Left cardiac atrium (tissue), 4 donors: ENCODE measurements around the gene SEC24A. TPM values are rescaled to one million over a fixed set of nuclear protein-coding genes. Genes with fewer than 3 reads are reported as not detected.
A peak's percentile ranks its signal among the peaks of the same experiment; 100 is the strongest.
"Not testable (repeated sequence)": the region's sequence is repeated elsewhere in the genome, so short reads cannot be mapped to it uniquely, and the experiment has no call there.

Experiments
- ATAC-seq, 2 donors: fragments of 200-7000 bp; cut with Tn5 transposase; one replicate each; pipeline ENCODE4 v1.9.1; 2020; ENCODE audit warnings: mild to moderate bottlenecking in 2 of 2, moderate library complexity in 2 of 2
- DNase-seq: peaks from one replicate; pipeline ENCODE4 v3.0.0-alpha.2; 2020
- intact Hi-C, 2 donors: fragments of 100-400 bp; cut with DNase I; formaldehyde crosslinking; loops; one replicate each; pipeline versions ENCODE4 v1.14.1 to v1.15.1; 2022 to 2023
- long read RNA-seq: library from polyadenylated mRNA; unstranded; transcript quantifications from one replicate; pipeline ENCODE4 v2.0.0, GENCODE V29; 2021
- total RNA-seq, 2 donors: library from RNA; stranded (reverse); fragmentation: NEBNext Ultra II Directional; extraction: Animal tissue kit (Norgen Biotek cat#: 25700); gene quantifications; one replicate each; pipeline ENCODE4 v1.2.1, GENCODE V29; 2021
- donor health status: DM: no; HTN: yes; CAD: no.
- donor health status: DM: no; HTN: yes; CAD: no; lungs with severe emphysema.
- donor health status: DM: yes; HTN: yes; CAD: no.
- donor health status: Dilated cardiomyopathy.

SEC24A gene
- 10 to 100 TPM; 10.1 to 15.9 TPM for total RNA-seq
- long read RNA-seq, partial matches to known transcripts = 3 of 4 reads
- long read RNA-seq, other reads (novel, unspliced or antisense) = 1 of 4 reads

- intact Hi-C loops = no loop called here
- peak; percentile 97 for ATAC-seq
- DNase-seq = peak; percentile 93
These were observed at the start of gene SEC24A for GRCh38 chr5:134648425-134649162. Gene SEC24A (plus strand): TSS chr5:134648785. CDS start chr5:134649077, 292 bp downstream.

- DNase-seq, intact Hi-C loops, ATAC-seq: not testable (repeated sequence)
These were observed 48.8 kb upstream of the SEC24A start for GRCh38 chr5:134599820-134600219.

- ATAC-seq (no peak), DNase-seq (no peak)
- intact Hi-C loops = no loop called here
These were observed 48.0 kb upstream of the SEC24A start for GRCh38 chr5:134600600-134600999.

GRCh38 chr5:134603059-134603458, 45.5 kb upstream of the SEC24A start:
- no peak for ATAC-seq
- intact Hi-C loops = no loop called here
- DNase-seq = no peak

GRCh38 chr5:134604908-134605307, 43.7 kb upstream of the SEC24A start:
- DNase-seq (no peak), ATAC-seq (no peak)
- intact Hi-C loops = no loop called here

GRCh38 chr5:134606726-134607125, 41.9 kb upstream of the SEC24A start:
- ATAC-seq (no peak), DNase-seq (no peak)
- intact Hi-C loops = no loop called here

GRCh38 chr5:134608555-134608954, 40.0 kb upstream of the SEC24A start:
- ATAC-seq (no peak), DNase-seq (no peak)
- intact Hi-C loops = no loop called here

- intact Hi-C loops = no loop called here
- no peak for DNase-seq
- ATAC-seq = peak in 1 of 2 donors; percentile 63
These were observed 39.2 kb upstream of the SEC24A start for GRCh38 chr5:134609232-134609851.

- no peak for DNase-seq
- ATAC-seq = no peak
- intact Hi-C loops = no loop called here
These were observed 37.9 kb upstream of the SEC24A start for GRCh38 chr5:134610725-134611124.

GRCh38 chr5:134611515-134611914, 37.1 kb upstream of the SEC24A start:
- intact Hi-C loops = no loop called here
- DNase-seq (no peak), ATAC-seq (no peak)

GRCh38 chr5:134614450-134615085, 34.0 kb upstream of the SEC24A start:
- intact Hi-C loops = no loop called here
- no peak for ATAC-seq
- no peak for DNase-seq

GRCh38 chr5:134620634-134621033, 28.0 kb upstream of the SEC24A start:
- DNase-seq = no peak
- intact Hi-C loops = no loop called here
- no peak for ATAC-seq

- no peak for DNase-seq
- ATAC-seq = no peak
- intact Hi-C loops = no loop called here
These were observed 23.0 kb upstream of the SEC24A start for GRCh38 chr5:134625559-134625958.

GRCh38 chr5:134626369-134627014, 22.1 kb upstream of the SEC24A start:
- DNase-seq (no peak), ATAC-seq (peak; percentile 68 to 74)
- intact Hi-C loops = no loop called here

GRCh38 chr5:134634227-134634626, 14.4 kb upstream of the SEC24A start:
- DNase-seq (no peak), ATAC-seq (no peak)
- intact Hi-C loops = no loop called here

- intact Hi-C loops, DNase-seq, ATAC-seq: not testable (repeated sequence)
These were observed 13.2 kb upstream of the SEC24A start for GRCh38 chr5:134635366-134635765.

- ATAC-seq (no peak), DNase-seq (no peak)
- intact Hi-C loops = no loop called here
These were observed 11.4 kb upstream of the SEC24A start for GRCh38 chr5:134637116-134637721.

- no peak for ATAC-seq
- intact Hi-C loops = no loop called here
- no peak for DNase-seq
These were observed 9.8 kb upstream of the SEC24A start for GRCh38 chr5:134638760-134639201.

- ATAC-seq (no peak), DNase-seq (no peak)
- intact Hi-C loops = no loop called here
These were observed 5.6 kb upstream of the SEC24A start for GRCh38 chr5:134642931-134643530.
